Measurements from ENCODE around the gene RBP2.

- no peak for TF ChIP-seq CTCF (conservative IDR thresholded peaks at IDR 0.05; ENCODE audit: low read length)
- no peak for TF ChIP-seq EZH2phosphoT487 (IDR thresholded peaks at IDR 0.05; ENCODE audit: borderline replicate concordance, low read depth, low read length)
Observed at GRCh38 chr3:139454346-139454745, 22.0 kb downstream of the RBP2 start.

Data from OCI-LY7 (cell line).